Erythroblast (primary cell): ENCODE results near the gene ADGRV1.

ENCODE experiments used
- GATA1 ChIP-seq: IDR thresholded peaks from 2 replicates; pipeline ENCODE4 v1.6.1; 2011; ENCODE audit warnings: low read depth, mild to moderate bottlenecking, control low read depth, low read length, moderate library complexity
- POLR2A ChIP-seq: IDR thresholded peaks from 2 replicates; pipeline ENCODE4 v1.6.1; 2011; ENCODE audit warnings: mild to moderate bottlenecking, low read length

DNA sequence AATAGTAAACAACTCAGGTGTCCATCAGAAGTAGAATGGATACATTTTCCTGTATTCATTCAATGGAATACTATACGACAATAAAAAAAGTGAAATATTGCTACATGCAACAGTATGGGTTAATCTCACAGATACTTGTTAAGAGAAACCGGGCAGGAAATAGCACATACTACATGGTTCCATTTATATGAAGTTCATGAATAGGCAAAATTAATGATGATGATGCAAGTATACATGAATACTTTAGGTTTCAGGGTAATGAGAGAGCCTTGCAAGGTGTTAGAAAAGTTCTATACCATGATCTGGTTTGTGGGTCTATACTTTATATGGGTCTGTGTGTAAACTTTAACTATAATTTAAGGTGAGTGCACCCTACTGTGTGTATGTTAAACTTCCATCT is 390.4 kb downstream of the ADGRV1 start:
- no peak for TF ChIP-seq POLR2A
- TF ChIP-seq GATA1, result no peak
